HG02885 (cell line): ENCODE results near the gene GRIA1.
"Not testable (repeated sequence)": the region's sequence is repeated elsewhere in the genome, so short reads cannot be mapped to it uniquely, and the experiment has no call there.

Experiments
- ATAC-seq: cut with Tn5 transposase; IDR thresholded peaks from one replicate; pipeline ENCODE4 v1.9.1; 2021; ENCODE audit warnings: mild to moderate bottlenecking; ENCODE audit not compliant: unreplicated experiment, poor library complexity

The GRIA1 gene

GRCh38 chr5:153802050-153802821, 311.8 kb downstream of the GRIA1 start:
- no peak for ATAC-seq

- ATAC-seq: no peak
These were observed 317.3 kb downstream of the GRIA1 start for GRCh38 chr5:153807801-153808200.

GRCh38 chr5:153809166-153809565, 318.7 kb downstream of the GRIA1 start:
- no peak for ATAC-seq

- no peak for ATAC-seq
These were observed 323.4 kb downstream of the GRIA1 start for GRCh38 chr5:153813901-153814300.

- no peak for ATAC-seq
These were observed 326.4 kb downstream of the GRIA1 start for GRCh38 chr5:153816870-153817269.

GRCh38 chr5:153818626-153819025, 328.2 kb downstream of the GRIA1 start:
- no peak for ATAC-seq

- no peak for ATAC-seq
These were observed 332.6 kb downstream of the GRIA1 start for GRCh38 chr5:153823036-153823435.

- ATAC-seq: no peak
These were observed 334.4 kb downstream of the GRIA1 start for GRCh38 chr5:153824909-153825308.

- ATAC-seq: no peak
These were observed 336.9 kb downstream of the GRIA1 start for GRCh38 chr5:153827397-153827796.

- no peak for ATAC-seq
These were observed 339.1 kb downstream of the GRIA1 start for GRCh38 chr5:153829510-153830065.

- ATAC-seq: peak; percentile 89
These were observed 341.5 kb downstream of the GRIA1 start for GRCh38 chr5:153831973-153832372.

- no peak for ATAC-seq
These were observed 345.5 kb downstream of the GRIA1 start for GRCh38 chr5:153835891-153836515.

GRCh38 chr5:153849303-153850113, 359.0 kb downstream of the GRIA1 start:
- not testable (repeated sequence) for ATAC-seq

GRCh38 chr5:153860195-153860886, 369.9 kb downstream of the GRIA1 start:
- ATAC-seq: no peak

GRCh38 chr5:153862906-153863305, 372.4 kb downstream of the GRIA1 start:
- ATAC-seq: not testable (repeated sequence)
